Stimulated activated effector memory CD8-positive, alpha-beta T cell treated with anti-CD3 and anti-CD28 coated beads, Interleukin-12 subunit alpha, Interleukin-12 subunit beta, amount 100 ng/mL, for 72 hours (primary cell): ENCODE measurements around the gene DPY19L2.
"Not testable (repeated sequence)": the region's sequence is repeated elsewhere in the genome, so short reads cannot be mapped to it uniquely, and the experiment has no call there.

Source experiments
- ATAC-seq: fragments of 150-1000 bp; cut with Tn5 transposase; 2 replicates; pipeline ENCODE4 v1.10.0; 2021
- DNase-seq, 2 donors: peaks; one replicate each; pipeline ENCODE4 v3.0.0; 2021 to 2022; ENCODE audit warnings: low spot score in 2 of 2
- H3K27ac Mint-ChIP-seq: one replicate; pipeline ENCODE4 v1.8.0; 2022; ENCODE audit warnings: mild to moderate bottlenecking, mixed read lengths
- H3K36me3 Mint-ChIP-seq: one replicate; pipeline ENCODE4 v1.8.0; 2022; ENCODE audit warnings: mild to moderate bottlenecking, mixed read lengths
- H3K4me1 Mint-ChIP-seq: one replicate; pipeline ENCODE4 v1.8.0; 2022; ENCODE audit warnings: mixed read lengths
- H3K4me3 Mint-ChIP-seq: one replicate; pipeline ENCODE4 v1.8.0; 2022; ENCODE audit warnings: mild to moderate bottlenecking, mixed read lengths
- H3K9me3 Mint-ChIP-seq: one replicate; pipeline ENCODE4 v1.8.0; 2022; ENCODE audit warnings: mixed read lengths

Gene DPY19L2

GRCh38 chr12:63668028-63668799 is at the start of gene DPY19L2:
TSS of gene DPY19L2 (minus strand) at chr12:63668493. CDS start at chr12:63668393, 100 bp downstream.
- Mint-ChIP-seq H3K27ac (no peak within 1 kb of the TSS), H3K4me1 (peaks cover 20% of the 10 kb centered on the region)
- peak; percentile 89 for ATAC-seq

GRCh38 chr12:63716891-63717290 is 48.6 kb upstream of the DPY19L2 start:
- ATAC-seq, H3K4me1 Mint-ChIP-seq, H3K27ac Mint-ChIP-seq, DNase-seq, H3K4me3 Mint-ChIP-seq, H3K9me3 Mint-ChIP-seq, H3K36me3 Mint-ChIP-seq: not testable (repeated sequence)

More at GRCh38 chr12:63668028-63668799, at the start of gene DPY19L2:
- no peaks in the 10 kb centered on the region for H3K36me3 Mint-ChIP-seq
- peak; percentile 14 to 69 for DNase-seq
- H3K9me3 Mint-ChIP-seq = no peaks in the 10 kb centered on the region
- H3K4me3 Mint-ChIP-seq = peak within 1 kb of the TSS; percentile 74

- ATAC-seq, H3K4me1 Mint-ChIP-seq: not testable (repeated sequence)
Measured at GRCh38 chr12:63715107-63715625, 46.9 kb upstream of the DPY19L2 start.

GRCh38 chr12:63714409-63714808 is 46.1 kb upstream of the DPY19L2 start:
- not testable (repeated sequence) for H3K36me3 Mint-ChIP-seq, H3K4me1 Mint-ChIP-seq, DNase-seq, H3K9me3 Mint-ChIP-seq, ATAC-seq, H3K4me3 Mint-ChIP-seq
- peak overlapping the region; percentile 26 for H3K27ac Mint-ChIP-seq

More at GRCh38 chr12:63715107-63715625, 46.9 kb upstream of the DPY19L2 start:
- H3K9me3 Mint-ChIP-seq, H3K36me3 Mint-ChIP-seq, H3K4me3 Mint-ChIP-seq, H3K27ac Mint-ChIP-seq, DNase-seq: not testable (repeated sequence)

GRCh38 chr12:63713681-63714075 is 45.4 kb upstream of the DPY19L2 start:
- peak overlapping the region; percentile 26 for H3K27ac Mint-ChIP-seq
- not testable (repeated sequence) for H3K4me1 Mint-ChIP-seq, H3K9me3 Mint-ChIP-seq, H3K4me3 Mint-ChIP-seq, H3K36me3 Mint-ChIP-seq, DNase-seq
- ATAC-seq = peak; percentile 82

GRCh38 chr12:63712979-63713680 is 44.8 kb upstream of the DPY19L2 start:
- not testable (repeated sequence) for H3K36me3 Mint-ChIP-seq
- ATAC-seq = peak; percentile 53

GRCh38 chr12:63712376-63712974 is 44.2 kb upstream of the DPY19L2 start:
- H3K36me3 Mint-ChIP-seq, ATAC-seq, DNase-seq, H3K4me1 Mint-ChIP-seq, H3K9me3 Mint-ChIP-seq, H3K4me3 Mint-ChIP-seq, H3K27ac Mint-ChIP-seq: not testable (repeated sequence)

More at GRCh38 chr12:63712979-63713680, 44.8 kb upstream of the DPY19L2 start:
- H3K4me3 Mint-ChIP-seq, H3K4me1 Mint-ChIP-seq, DNase-seq, H3K27ac Mint-ChIP-seq, H3K9me3 Mint-ChIP-seq: not testable (repeated sequence)

GRCh38 chr12:63711339-63711738 is 43.0 kb upstream of the DPY19L2 start:
- H3K27ac Mint-ChIP-seq, H3K36me3 Mint-ChIP-seq: not testable (repeated sequence)
- ATAC-seq = peak; percentile 37

GRCh38 chr12:63706336-63706735 is 38.0 kb upstream of the DPY19L2 start:
- Mint-ChIP-seq H3K9me3 (no peaks in the 10 kb centered on the region), H3K4me3 (no peak overlapping the region), H3K36me3 (no peaks in the 10 kb centered on the region), H3K27ac (no peak overlapping the region), H3K4me1 (no peaks in the 10 kb centered on the region)
- ATAC-seq (no peak), DNase-seq (no peak)

More at GRCh38 chr12:63711339-63711738, 43.0 kb upstream of the DPY19L2 start:
- not testable (repeated sequence) for H3K9me3 Mint-ChIP-seq, H3K4me1 Mint-ChIP-seq, H3K4me3 Mint-ChIP-seq, DNase-seq

GRCh38 chr12:63699678-63700382 is 31.5 kb upstream of the DPY19L2 start:
- H3K4me1 Mint-ChIP-seq, ATAC-seq, H3K9me3 Mint-ChIP-seq, DNase-seq, H3K36me3 Mint-ChIP-seq, H3K27ac Mint-ChIP-seq, H3K4me3 Mint-ChIP-seq: not testable (repeated sequence)

- not testable (repeated sequence) for H3K4me1 Mint-ChIP-seq, H3K27ac Mint-ChIP-seq, H3K36me3 Mint-ChIP-seq, H3K4me3 Mint-ChIP-seq, H3K9me3 Mint-ChIP-seq, ATAC-seq, DNase-seq
Measured at GRCh38 chr12:63699011-63699410, 30.7 kb upstream of the DPY19L2 start.

- H3K27ac Mint-ChIP-seq, H3K9me3 Mint-ChIP-seq, H3K4me3 Mint-ChIP-seq: not testable (repeated sequence)
Measured at GRCh38 chr12:63690837-63691236, 22.5 kb upstream of the DPY19L2 start.

GRCh38 chr12:63689141-63689540 is 20.8 kb upstream of the DPY19L2 start:
- not testable (repeated sequence) for H3K4me3 Mint-ChIP-seq, ATAC-seq, H3K4me1 Mint-ChIP-seq, H3K9me3 Mint-ChIP-seq, DNase-seq, H3K27ac Mint-ChIP-seq, H3K36me3 Mint-ChIP-seq

More at GRCh38 chr12:63690837-63691236, 22.5 kb upstream of the DPY19L2 start:
- H3K4me1 Mint-ChIP-seq, DNase-seq, H3K36me3 Mint-ChIP-seq, ATAC-seq: not testable (repeated sequence)

- H3K9me3 Mint-ChIP-seq, DNase-seq, ATAC-seq, H3K4me3 Mint-ChIP-seq, H3K4me1 Mint-ChIP-seq, H3K36me3 Mint-ChIP-seq, H3K27ac Mint-ChIP-seq: not testable (repeated sequence)
Measured at GRCh38 chr12:63686623-63687022, 18.3 kb upstream of the DPY19L2 start.

GRCh38 chr12:63685789-63686188 is 17.5 kb upstream of the DPY19L2 start:
- not testable (repeated sequence) for ATAC-seq, H3K9me3 Mint-ChIP-seq, H3K36me3 Mint-ChIP-seq, H3K4me1 Mint-ChIP-seq, H3K4me3 Mint-ChIP-seq, H3K27ac Mint-ChIP-seq, DNase-seq
